Measurements from ENCODE around the gene LSM14B.

LSM14B gene

GRCh38 chr20:62104234-62104789 is 18.0 kb upstream of the LSM14B start:
- no peak for TF ChIP-seq CTCF (IDR thresholded peaks at IDR 0.05)

- TF ChIP-seq CTCF (IDR thresholded peaks at IDR 0.05) = no peak
Observed at GRCh38 chr20:62104791-62105345, 17.4 kb upstream of the LSM14B start.

DNA sequence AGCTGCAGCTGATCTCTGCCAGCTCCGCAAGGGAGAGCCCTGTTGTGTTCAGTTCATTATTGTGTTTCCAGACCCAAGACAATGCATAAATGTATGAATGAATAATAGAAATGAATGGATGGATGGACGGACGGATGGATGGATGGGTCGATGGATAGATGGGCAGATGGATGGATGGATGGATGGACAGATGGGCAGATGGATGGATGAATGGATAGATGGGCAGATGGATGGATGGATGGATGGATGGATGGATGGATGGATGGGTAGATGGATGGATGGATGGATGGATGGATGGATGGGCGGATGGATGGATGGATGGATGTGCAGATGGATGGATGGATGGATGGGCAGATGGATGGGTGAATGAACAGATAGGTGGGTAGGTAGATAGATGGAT is 16.7 kb upstream of the LSM14B start:
- no peak for TF ChIP-seq CTCF (IDR thresholded peaks at IDR 0.05)

- TF ChIP-seq CTCF (IDR thresholded peaks at IDR 0.05) = no peak
Observed at GRCh38 chr20:62111148-62111547, 11.1 kb upstream of the LSM14B start.

GRCh38 chr20:62112368-62112767 is 9.9 kb upstream of the LSM14B start:
- no peak for TF ChIP-seq CTCF (IDR thresholded peaks at IDR 0.05)

DNA sequence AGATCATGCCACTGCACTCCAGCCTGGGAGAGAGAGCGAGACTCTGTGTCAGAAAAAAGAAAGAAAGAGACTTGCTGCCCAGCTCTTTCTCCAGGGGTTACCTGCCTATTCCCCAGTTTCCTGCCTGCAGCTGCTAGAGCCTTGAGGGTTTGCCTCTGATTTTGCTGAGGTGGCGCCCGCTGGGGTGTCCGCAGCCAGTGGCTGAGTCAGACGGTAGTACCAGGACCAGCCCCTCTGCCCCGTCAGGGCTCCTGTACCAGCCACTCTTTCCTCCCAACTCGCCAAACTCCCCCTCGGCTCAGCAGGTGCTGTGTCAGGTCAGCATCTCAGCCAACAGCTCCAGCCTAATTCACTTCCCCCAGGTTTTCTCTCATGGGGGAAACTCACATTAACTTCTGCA is 7.4 kb upstream of the LSM14B start:
- no peak for TF ChIP-seq CTCF (IDR thresholded peaks at IDR 0.05)

GRCh38 chr20:62116558-62117361 is 5.5 kb upstream of the LSM14B start:
- no peak for TF ChIP-seq CTCF (IDR thresholded peaks at IDR 0.05)

Measured in LNCAP (cell line).